Metanephros (tissue), 1 donor: ENCODE measurements around the gene OR52K1. TPM values are rescaled to one million over a fixed set of nuclear protein-coding genes. Genes with fewer than 3 reads are reported as not detected.

Experiments used
- total RNA-seq: library from RNA; depleted of rRNA; stranded (reverse); fragments of >200 nt; gene quantifications from one replicate; pipeline ENCODE4 v1.2.3, GENCODE V29; 2014

The OR52K1 gene
- total RNA-seq, result not detected

DNA sequence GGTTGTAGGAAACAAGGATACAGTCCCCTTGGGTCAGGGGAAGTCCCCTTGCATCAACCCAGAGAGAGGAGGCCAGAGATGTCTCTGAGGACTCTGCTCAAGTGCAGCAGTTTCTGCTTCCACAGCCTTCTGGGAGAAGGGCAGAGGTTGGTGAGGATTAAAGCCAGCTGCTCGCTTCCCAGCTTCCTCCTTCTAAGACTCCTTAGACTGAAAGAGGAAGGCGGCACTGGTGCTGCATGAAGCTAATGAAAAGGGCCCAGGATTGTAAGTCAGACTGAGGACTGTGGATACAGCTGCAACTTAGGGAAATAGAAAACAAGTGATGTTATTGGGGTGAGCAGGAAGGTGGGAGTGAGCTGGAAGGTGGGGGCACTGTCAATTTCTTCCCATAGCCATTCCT lies at the start of gene OR52K1:
Gene OR52K1, plus strand, starts transcription at position 202 of the 400 bp plus-strand sequence. CDS start 6,255 bp downstream, outside the sequence.

DNA sequence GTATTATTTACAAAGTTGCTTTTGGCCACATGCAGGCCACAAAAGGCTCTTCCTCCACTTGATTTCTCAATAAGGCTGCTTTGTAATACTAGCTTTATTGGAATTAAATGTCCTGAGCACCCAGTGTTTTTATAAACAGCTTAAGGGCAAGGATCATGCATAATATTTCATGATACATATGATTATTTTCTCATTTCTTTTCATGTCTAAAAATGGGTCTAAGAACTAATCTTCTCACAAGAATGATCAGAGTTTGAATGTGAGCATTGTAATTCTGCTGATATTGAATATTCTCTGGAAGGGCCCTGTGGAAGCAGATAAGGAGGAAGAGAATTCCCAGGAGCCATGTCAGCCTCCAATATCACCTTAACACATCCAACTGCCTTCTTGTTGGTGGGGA lies 33.5 kb upstream of the OR52K1 start, which contains the start of gene OR52K2:
Gene OR52K2, plus strand, starts transcription at position 301 of the 400 bp plus-strand sequence. Its CDS starts 45 bp downstream, at position 346.

Other genes with a start within 250 kb of the OR52K1 start
- not detected for gene OR52B4, start 114.3 kb upstream of the OR52K1 start, total RNA-seq
- gene TRIM21, start 88.9 kb upstream of the OR52K1 start, total RNA-seq, result 12.8 TPM
- gene OR52K2, start 33.4 kb upstream of the OR52K1 start, total RNA-seq, result not detected
- not detected for gene OR52M1, start 62.5 kb downstream of the OR52K1 start, total RNA-seq
- not detected for gene OR52I2, start 99.1 kb downstream of the OR52K1 start, total RNA-seq
- gene OR52I1, start 111.4 kb downstream of the OR52K1 start, total RNA-seq, result not detected
- gene TRIM68, start 125.6 kb downstream of the OR52K1 start, total RNA-seq, result 13.7 TPM
- gene OR51D1, start 154.8 kb downstream of the OR52K1 start, total RNA-seq, result not detected
- 1.3 TPM for gene OR51E1, start 161.3 kb downstream of the OR52K1 start, total RNA-seq
- 0.23 TPM for gene OR51E2, start 215.2 kb downstream of the OR52K1 start, total RNA-seq
- gene MMP26, start 222.1 kb downstream of the OR52K1 start, total RNA-seq, result not detected